Measurements from ENCODE around the gene RGS3. TPM values are rescaled to one million over a fixed set of nuclear protein-coding genes. Genes with fewer than 3 reads are reported as not detected.

Gene RGS3
- total and polyA plus RNA-seq, 2 of the 13 experiments (the other 11 are each of a cell fraction or from before 2014, with no cell fraction given) = 17.1 to 28.8 TPM

DNA sequence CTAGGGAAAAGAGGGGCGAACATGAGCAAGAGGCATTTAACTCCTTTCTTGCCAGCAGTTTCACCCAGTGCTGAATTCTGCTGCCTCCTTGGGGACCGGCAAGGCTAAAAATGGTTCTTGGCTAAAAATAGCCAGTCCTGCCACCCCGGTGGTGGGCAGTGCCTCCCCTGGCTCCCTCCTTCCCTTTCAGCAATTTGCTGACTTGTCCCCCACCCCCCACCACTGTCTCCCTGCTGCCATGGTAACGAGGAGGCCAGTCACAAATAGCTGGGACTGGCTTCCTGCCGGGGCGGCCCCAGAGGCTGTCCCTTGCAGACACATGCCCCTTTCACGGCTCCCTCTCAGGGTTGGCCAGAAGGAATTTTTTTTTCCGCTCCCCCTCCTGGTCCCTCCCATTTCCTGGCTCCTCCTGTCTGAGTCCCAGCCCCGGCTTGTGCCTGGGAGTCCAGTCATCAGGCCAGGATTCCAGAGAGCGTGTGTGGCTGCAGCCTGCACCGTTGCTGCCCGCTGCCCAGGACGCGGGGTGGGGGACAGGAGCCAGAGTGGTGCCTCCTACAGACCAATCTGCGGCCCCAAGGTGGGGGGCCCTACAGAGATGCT lies 130.3 kb downstream of the RGS3 start (continued):
- no peak for TF ChIP-seq XRCC5 (optimal IDR thresholded peaks at IDR 0.05; ENCODE audit: low read length)
- TF ChIP-seq ZNF780A (CRISPR knock-in tag; IDR thresholded peaks at IDR 0.05) = no peak
- no peak for TF ChIP-seq ZNF20 (CRISPR knock-in tag; IDR thresholded peaks at IDR 0.05)
- TF ChIP-seq ZZZ3 (CRISPR knock-in tag; IDR thresholded peaks at IDR 0.05; ENCODE audit: borderline replicate concordance) = no peak
- no peak for TF ChIP-seq ZNF530 (CRISPR knock-in tag; IDR thresholded peaks at IDR 0.05; ENCODE audit: low read depth)
- no peak for TF ChIP-seq SMAD1 (CRISPR knock-in tag; IDR thresholded peaks at IDR 0.05; ENCODE audit: borderline replicate concordance, low read depth)
- TF ChIP-seq SRSF1 (optimal IDR thresholded peaks at IDR 0.05; ENCODE audit: low read depth, low read length) = no peak
- TF ChIP-seq E2F2 (CRISPR knock-in tag; IDR thresholded peaks at IDR 0.05; ENCODE audit: borderline replicate concordance) = no peak
- 0 out of 2 replicates have a peak, but pooled peaks have one; percentile 54 for TF ChIP-seq ZIK1 (CRISPR knock-in tag; IDR thresholded peaks at IDR 0.05; ENCODE audit: borderline replicate concordance, low read depth)
- no peak for TF ChIP-seq EP300 (IDR thresholded peaks at IDR 0.05; ENCODE audit: low read depth in 2 of 2, low read length in 2 of 2)
- TF ChIP-seq EP300 (CRISPR knock-in tag; IDR thresholded peaks at IDR 0.05; ENCODE audit: borderline replicate concordance) = peak; percentile 15; the same call in 1 of the 2 replicates
- no peak for TF ChIP-seq TOE1 (CRISPR knock-in tag; IDR thresholded peaks at IDR 0.05)
- no peak for TF ChIP-seq ZC3H4 (CRISPR knock-in tag; IDR thresholded peaks at IDR 0.05; ENCODE audit: borderline replicate concordance)
- no peak for TF ChIP-seq ZNF280D (CRISPR knock-in tag; IDR thresholded peaks at IDR 0.05)
- TF ChIP-seq THAP11 (CRISPR knock-in tag; IDR thresholded peaks at IDR 0.05) = no peak
- peak; percentile 23; the same call in 1 of the 2 replicates for TF ChIP-seq UBTF (CRISPR knock-in tag; IDR thresholded peaks at IDR 0.05)
- TF ChIP-seq GMEB2 (CRISPR knock-in tag; IDR thresholded peaks at IDR 0.05; ENCODE audit: low read depth) = no peak
- TF ChIP-seq ZSCAN31 (CRISPR knock-in tag; IDR thresholded peaks at IDR 0.05; ENCODE audit: low read depth) = no peak
- no peak for TF ChIP-seq SRSF4 (IDR thresholded peaks at IDR 0.05; ENCODE audit: low read depth, low read length, poor library complexity, severe bottlenecking)
- TF ChIP-seq ZNF605 (CRISPR knock-in tag; IDR thresholded peaks at IDR 0.05) = 0 out of 2 replicates have a peak, but pooled peaks have one; percentile 37
- TF ChIP-seq GFI1 (CRISPR knock-in tag; IDR thresholded peaks at IDR 0.05; ENCODE audit: borderline replicate concordance) = no peak
- TF ChIP-seq ZNF224 (CRISPR knock-in tag; IDR thresholded peaks at IDR 0.05) = no peak
